HCT116 (cell line): ENCODE measurements around the gene SURF6. TPM values are rescaled to one million over a fixed set of nuclear protein-coding genes. Genes with fewer than 3 reads are reported as not detected.

ENCODE experiments used
- ATAC-seq: fragments of 200-7000 bp; cut with Tn5 transposase; 2 replicates; pipeline ENCODE4 v1.9.1; 2020; ENCODE audit warnings: mild to moderate bottlenecking, moderate library complexity
- BruUV-seq: library from RNA; stranded (reverse); fragments of 400-500 nt; replicated peaks from 2 replicates; lab custom pipeline; 2021; lab: Mats Ljungman, UMichigan
- CTCF ChIA-PET: fragments of 300-600 bp; sonication (Branson Sonifier 250); formaldehyde crosslinking; loops from one replicate; lab custom pipeline; 2021; ENCODE audit warnings: antibody characterized with exemption; lab: Charles Lee
- POLR2A ChIA-PET: fragments of 300-600, 350-600 bp; sonication (Branson Sonifier 250); formaldehyde crosslinking; loops from one replicate; lab custom pipeline; 2021; ENCODE audit warnings: antibody characterized with exemption; lab: Charles Lee
- RAD21 ChIA-PET, 2 experiments: fragments of 300-600 bp; sonication (Branson Sonifier 250); formaldehyde crosslinking; loops; one replicate each; lab custom pipeline; 2023; ENCODE audit warnings: low total read pairs in 2 of 2; ENCODE audit not compliant: uncharacterized antibody in 2 of 2, unreplicated experiment in 2 of 2, low non-redundant PET in 1 of 2; lab: Charles Lee
- DNase-seq: peaks from one replicate; pipeline ENCODE4 v3.0.0-alpha.2; 2010; ENCODE audit warnings: low read depth, low spot score
- H2AFZ ChIP-seq: fragments of 200-600 bp; shearing (Covaris generic), sonication (generic); 2 replicates; pipeline ENCODE4 v1.6.1; 2017; ENCODE audit warnings: low read depth, mixed run types, mixed read lengths, antibody characterized with exemption, low read length; ENCODE audit not compliant: poor library complexity, severe bottlenecking
- H3K27ac ChIP-seq: 2 replicates; pipeline ENCODE4 v1.5.1; 2012; ENCODE audit warnings: low read depth, low read length
- H3K27me3 ChIP-seq: fragments of 200-600 bp; sonication (generic); 2 replicates; pipeline ENCODE4 v1.6.1; 2016; ENCODE audit warnings: mixed run types, low read length, mixed read lengths; ENCODE audit not compliant: insufficient read depth
- H3K36me3 ChIP-seq, 2 experiments: fragments of 200-500 bp in 1 of 2; fragments of 200-600 bp in 1 of 2; sonication (Bioruptor generic) in 1 of 2; sonication (generic) in 1 of 2; 2 replicates each; pipeline versions ENCODE4 v1.5.1 to v1.6.1; 2014 to 2016; ENCODE audit warnings: low read length in 2 of 2, inconsistent platforms in 1 of 2, mixed read lengths in 1 of 2, mixed run types in 1 of 2; ENCODE audit not compliant: insufficient read depth in 2 of 2, control insufficient read depth in 1 of 2
- H3K4me1 ChIP-seq, 2 experiments: fragments of 200-600 bp in 1 of 2; sonication (generic) in 1 of 2; 2 replicates each; pipeline versions ENCODE4 v1.5.1 to v1.6.1; 2012 to 2017; ENCODE audit warnings: low read length in 2 of 2, inconsistent platforms in 1 of 2, mild to moderate bottlenecking in 1 of 2, mixed read lengths in 1 of 2, mixed run types in 1 of 2, moderate library complexity in 1 of 2; ENCODE audit not compliant: insufficient read depth in 2 of 2, control insufficient read depth in 1 of 2
- H3K4me2 ChIP-seq: fragments of 200-600 bp; sonication (generic); 2 replicates; pipeline ENCODE4 v1.6.1; 2017; ENCODE audit warnings: mixed run types, low read length, mixed read lengths
- H3K4me3 ChIP-seq, 2 experiments: fragments of 200-600 bp in 1 of 2; sonication (generic) in 1 of 2; replicated peaks in 1 of 2; 2 replicates each; pipeline ENCODE4 v1.5.1; 2011 to 2016; ENCODE audit warnings: low read length in 2 of 2, control low read depth in 1 of 2, low read depth in 1 of 2, mild to moderate bottlenecking in 1 of 2, mixed read lengths in 1 of 2, mixed run types in 1 of 2
- H3K79me2 ChIP-seq: fragments of 200-600 bp; sonication (generic); 2 replicates; pipeline ENCODE4 v1.6.1; 2017; ENCODE audit warnings: mild to moderate bottlenecking, mixed run types, low read length, moderate library complexity, mixed read lengths; ENCODE audit not compliant: insufficient read depth
- H3K9ac ChIP-seq: fragments of 200-600 bp; sonication (generic); 2 replicates; pipeline ENCODE4 v1.6.1; 2016; ENCODE audit warnings: low read length, mixed read lengths
- H3K9me2 ChIP-seq: fragments of 200-600 bp; sonication (generic), shearing (Covaris generic); 2 replicates; pipeline ENCODE4 v1.6.1; 2017; ENCODE audit warnings: mixed run types, mild to moderate bottlenecking, moderate library complexity; ENCODE audit not compliant: insufficient read depth
- H3K9me3 ChIP-seq, 2 experiments: fragments of 200-500 bp in 1 of 2; fragments of 200-600 bp in 1 of 2; sonication (Bioruptor generic) in 1 of 2; sonication (generic) in 1 of 2; 2 replicates each; pipeline ENCODE4 v1.6.1; 2014 to 2017; ENCODE audit warnings: low read length in 2 of 2, mixed read lengths in 2 of 2, inconsistent platforms in 1 of 2, low read depth in 1 of 2, mild to moderate bottlenecking in 1 of 2, mixed run types in 1 of 2, moderate library complexity in 1 of 2; ENCODE audit not compliant: control insufficient read depth in 1 of 2, insufficient read depth in 1 of 2
- H4K20me1 ChIP-seq: fragments of 200-600 bp; sonication (generic), shearing (Covaris generic); 2 replicates; pipeline ENCODE4 v1.6.1; 2017; ENCODE audit warnings: mixed run types, mild to moderate bottlenecking, moderate library complexity; ENCODE audit not compliant: insufficient read depth
- CEBPB ChIP-seq: IDR thresholded peaks from 2 replicates; pipeline ENCODE4 v1.6.1; 2012; ENCODE audit warnings: low read depth
- CTCF ChIP-seq, 3 experiments: fragments of 200-600 bp in 1 of 3; sonication (generic) in 1 of 3; IDR thresholded peaks in 2 of 3; conservative IDR thresholded peaks in 1 of 3; 2 replicates each; pipeline ENCODE4 v1.5.1; 2012 to 2017; ENCODE audit warnings: low read depth in 2 of 3, low read length in 2 of 3, antibody characterized with exemption in 1 of 3, borderline replicate concordance in 1 of 3, control low read depth in 1 of 3, mild to moderate bottlenecking in 1 of 3, mixed read lengths in 1 of 3, mixed run types in 1 of 3, moderate library complexity in 1 of 3; ENCODE audit not compliant: insufficient read depth in 1 of 3
- FOSL1 ChIP-seq: IDR thresholded peaks from 2 replicates; pipeline ENCODE4 v1.6.1; 2012; ENCODE audit warnings: low read depth
- POLR2A ChIP-seq: IDR thresholded peaks from 2 replicates; pipeline ENCODE4 v1.7.0; 2011; ENCODE audit warnings: borderline replicate concordance; ENCODE audit not compliant: insufficient read depth, insufficient read length; ENCODE audit errors: extremely low read depth
- POLR2AphosphoS5 ChIP-seq: IDR thresholded peaks from 2 replicates; pipeline ENCODE4 v1.6.1; 2011; ENCODE audit warnings: mild to moderate bottlenecking, low read depth, low read length, moderate library complexity
- REST ChIP-seq: IDR thresholded peaks from 2 replicates; pipeline ENCODE4 v1.6.1; 2012; ENCODE audit warnings: low read depth
- SP1 ChIP-seq: IDR thresholded peaks from 2 replicates; pipeline ENCODE4 v1.6.1; 2012; ENCODE audit warnings: low read depth
- YY1 ChIP-seq: IDR thresholded peaks from 2 replicates; pipeline ENCODE4 v1.6.1; 2011; ENCODE audit warnings: low read length, low read depth, moderate library complexity, mild to moderate bottlenecking; ENCODE audit not compliant: insufficient replicate concordance; ENCODE audit errors: extremely low read depth
- ZBTB33 ChIP-seq: IDR thresholded peaks from 2 replicates; pipeline ENCODE4 v1.6.1; 2011; ENCODE audit warnings: mild to moderate bottlenecking, low read length, moderate library complexity; ENCODE audit not compliant: insufficient replicate concordance; ENCODE audit errors: extremely low read depth
- ZFX ChIP-seq: fragments of 450-650 bp; IDR thresholded peaks from 2 replicates; pipeline ENCODE4 v1.6.1; 2017
- intact Hi-C: fragments of 100-400 bp; cut with micrococcal nuclease; formaldehyde crosslinking; loops from 2 replicates; pipeline ENCODE4 v1.10.0; 2022
- total RNA-seq: library from RNA; stranded (reverse); gene quantifications from one replicate; pipeline ENCODE4 v1.2.1, GENCODE V29; 2021; ENCODE audit not compliant: unreplicated experiment

The SURF6 gene
- total RNA-seq, 1 experiment from 2014 or later, result 30.1 TPM

- no peak for TF ChIP-seq ZFX
- TF ChIP-seq SP1, result no peak
- no peak for TF ChIP-seq CEBPB
Observed at GRCh38 chr9:133357656-133358055, 21.7 kb upstream of the SURF6 start (continued).

DNA sequence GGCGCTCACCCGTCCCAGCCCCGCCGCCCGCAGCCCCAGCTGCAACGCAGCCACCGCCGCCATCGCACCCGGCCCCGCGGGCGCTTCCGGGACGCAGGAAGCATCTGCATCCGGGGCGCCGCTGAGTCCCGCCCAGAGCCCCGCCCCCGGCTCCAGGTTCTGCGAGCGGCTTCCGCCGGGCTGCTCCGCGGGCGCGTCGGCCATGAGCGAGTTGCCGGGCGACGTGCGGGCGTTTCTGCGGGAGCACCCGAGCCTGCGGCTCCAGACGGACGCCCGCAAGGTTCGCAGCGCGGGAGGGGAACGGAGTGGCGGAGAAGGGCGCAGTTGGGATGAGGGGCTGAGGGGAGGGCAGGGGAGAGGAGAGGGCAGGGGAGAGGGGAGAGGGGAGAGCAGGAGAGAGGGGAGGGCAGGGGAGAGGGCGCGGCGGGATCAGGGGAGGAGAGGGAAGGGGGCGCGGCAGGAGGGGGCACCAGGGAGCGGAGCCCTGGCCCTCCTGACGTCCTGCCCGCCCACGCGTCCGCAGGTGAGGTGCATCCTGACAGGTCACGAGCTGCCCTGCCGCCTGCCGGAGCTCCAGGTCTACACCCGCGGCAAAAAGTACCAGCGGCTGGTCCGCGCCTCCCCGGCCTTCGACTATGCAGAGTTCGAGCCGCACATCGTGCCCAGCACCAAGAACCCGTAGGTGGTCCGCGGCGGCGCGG is 20.6 kb upstream of the SURF6 start, which contains the start of the genes SURF1 and SURF2:
TSS of gene SURF1 (minus strand) at position 97 of the 701 bp plus-strand sequence. CDS start at position 63, 34 bp downstream.
TSS of gene SURF2 (plus strand) at position 160 of the 701 bp plus-strand sequence. CDS start at position 203, 43 bp downstream.
- no peaks in the 10 kb centered on the region for H3K9me3 ChIP-seq
- RAD21 ChIA-PET, result interaction anchor here in 1 of 2 experiments (0.8 kb wide), 1 partner anchor 167 kb away, joined by 6 read pairs; no protein-coding TSS in a partner anchor
- H2AFZ ChIP-seq, result no peak within 1 kb of the TSS
- peak; percentile 78 for ATAC-seq
- peak within 1 kb of the TSS; percentile 84 for H3K9ac ChIP-seq
- H3K4me1 ChIP-seq, result peaks cover 7 to 24% of the 10 kb centered on the region in 2 experiments; a peak in 3 of 4 replicates
- peaks cover 9% of the 10 kb centered on the region; the same call in 1 of the 2 replicates for H4K20me1 ChIP-seq
- H3K4me3 ChIP-seq, result peak within 1 kb of the TSS; percentile 87 to 96
- peaks cover 24 to 28% of the 10 kb centered on the region in 2 experiments for H3K36me3 ChIP-seq
- BruUV-seq, result no TSS peak
- H3K4me2 ChIP-seq, result peak within 1 kb of the TSS; percentile 93
- POLR2A ChIA-PET, result interaction anchor here (1.3 to 2.0 kb wide), 5 partner anchors 9 to 18 kb away, joined by 4 to 15 read pairs (median 7); partner anchors contain the start of genes MED22 and RPL7A
- no peaks in the 10 kb centered on the region for H3K9me2 ChIP-seq
- peak; percentile 92 for TF ChIP-seq POLR2AphosphoS5
- 0 out of 2 replicates have a peak, but pooled peaks have one; percentile 26 for TF ChIP-seq ZFX
- no peak for TF ChIP-seq REST
- peak; percentile 93 for TF ChIP-seq YY1
- peak; percentile 94 for TF ChIP-seq POLR2A
- no peak for TF ChIP-seq ZBTB33
- peak in 2 of 3 experiments; percentile 11 to 19; a peak in 1 of 6 replicates for TF ChIP-seq CTCF (IDR thresholded peaks at IDR 0.05 in 2 of 3, conservative IDR thresholded peaks at IDR 0.05 in 1 of 3; ENCODE audit: borderline replicate concordance in 1 of 3, insufficient read depth in 1 of 3, low read depth in 2 of 3, low read length in 2 of 3)
- no peak for TF ChIP-seq FOSL1
- TF ChIP-seq, all 23 proteins: peak for 5
- Histone ChIP-seq H3K79me2 (peaks cover 52% of the 10 kb centered on the region), H3K27ac (peak within 1 kb of the TSS; percentile 61), H3K27me3 (no peaks in the 10 kb centered on the region)
- intact Hi-C loops, result loop anchor here (5.0 to 10.0 kb wide), 2 partner anchors 131 to 638 kb away; partner anchors contain the start of gene VAV2
- no peak for DNase-seq
- CTCF ChIA-PET, result interaction anchor here (1.0 to 1.5 kb wide), 2 partner anchors 48 to 130 kb away, joined by 3 to 4 read pairs; no protein-coding TSS in a partner anchor
